ENCODE data around the gene CDH13. TPM values are rescaled to one million over a fixed set of nuclear protein-coding genes. Genes with fewer than 3 reads are reported as not detected.
A peak's percentile ranks its signal among the peaks of the same experiment; 100 is the strongest.

CDH13 gene
- polyA plus RNA-seq, 1 experiment: 113 TPM

DNA sequence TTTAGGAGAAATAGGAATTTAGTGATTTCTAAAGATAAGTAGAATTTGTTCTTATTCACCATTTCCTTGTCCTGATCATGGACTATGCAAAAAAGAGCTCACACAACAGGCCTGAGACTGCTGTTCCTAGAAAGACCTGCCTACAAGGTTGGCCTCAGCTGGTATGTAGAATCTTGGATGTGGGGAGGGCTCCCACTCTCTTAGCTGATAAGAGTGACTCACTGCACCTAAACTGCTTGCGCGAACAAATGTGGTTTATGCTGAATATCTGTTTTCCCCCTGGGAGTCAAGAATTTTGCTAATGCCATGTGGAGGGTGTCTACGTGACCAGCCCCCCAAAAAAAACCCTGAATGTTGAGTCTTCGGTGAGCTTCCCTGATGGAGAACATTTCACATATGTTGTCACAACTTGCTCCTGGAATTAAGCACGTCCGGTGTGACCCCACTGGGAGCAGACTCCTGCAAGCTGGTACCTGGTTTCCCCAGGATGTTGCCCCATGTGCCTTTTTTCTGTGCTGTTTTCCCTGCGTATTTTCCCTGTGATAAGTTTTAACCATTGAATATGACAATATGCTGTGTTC is 1112.2 kb downstream of the CDH13 start:
- DNase-seq (ENCODE audit: low read depth): no peak
- no peaks in the 10 kb centered on the region for H3K27me3 ChIP-seq (ENCODE audit: control insufficient read depth, insufficient read depth, low read length)
- CTCF ChIA-PET: no interaction called here
- POLR2A ChIA-PET: no interaction called here
- TF ChIP-seq, protein P1, sequence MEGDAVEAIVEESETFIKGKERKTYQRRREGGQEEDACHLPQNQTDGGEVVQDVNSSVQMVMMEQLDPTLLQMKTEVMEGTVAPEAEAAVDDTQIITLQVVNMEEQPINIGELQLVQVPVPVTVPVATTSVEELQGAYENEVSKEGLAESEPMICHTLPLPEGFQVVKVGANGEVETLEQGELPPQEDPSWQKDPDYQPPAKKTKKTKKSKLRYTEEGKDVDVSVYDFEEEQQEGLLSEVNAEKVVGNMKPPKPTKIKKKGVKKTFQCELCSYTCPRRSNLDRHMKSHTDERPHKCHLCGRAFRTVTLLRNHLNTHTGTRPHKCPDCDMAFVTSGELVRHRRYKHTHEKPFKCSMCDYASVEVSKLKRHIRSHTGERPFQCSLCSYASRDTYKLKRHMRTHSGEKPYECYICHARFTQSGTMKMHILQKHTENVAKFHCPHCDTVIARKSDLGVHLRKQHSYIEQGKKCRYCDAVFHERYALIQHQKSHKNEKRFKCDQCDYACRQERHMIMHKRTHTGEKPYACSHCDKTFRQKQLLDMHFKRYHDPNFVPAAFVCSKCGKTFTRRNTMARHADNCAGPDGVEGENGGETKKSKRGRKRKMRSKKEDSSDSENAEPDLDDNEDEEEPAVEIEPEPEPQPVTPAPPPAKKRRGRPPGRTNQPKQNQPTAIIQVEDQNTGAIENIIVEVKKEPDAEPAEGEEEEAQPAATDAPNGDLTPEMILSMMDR (IDR thresholded peaks at IDR 0.05; ENCODE audit: insufficient read depth, low read depth, low read length): no peak
- H3K4me3 ChIP-seq (ENCODE audit: low read depth, low read length): no peak overlapping the region
- no peaks in the 10 kb centered on the region for H3K36me3 ChIP-seq (ENCODE audit: control insufficient read depth, insufficient read depth, low read length)

DNA sequence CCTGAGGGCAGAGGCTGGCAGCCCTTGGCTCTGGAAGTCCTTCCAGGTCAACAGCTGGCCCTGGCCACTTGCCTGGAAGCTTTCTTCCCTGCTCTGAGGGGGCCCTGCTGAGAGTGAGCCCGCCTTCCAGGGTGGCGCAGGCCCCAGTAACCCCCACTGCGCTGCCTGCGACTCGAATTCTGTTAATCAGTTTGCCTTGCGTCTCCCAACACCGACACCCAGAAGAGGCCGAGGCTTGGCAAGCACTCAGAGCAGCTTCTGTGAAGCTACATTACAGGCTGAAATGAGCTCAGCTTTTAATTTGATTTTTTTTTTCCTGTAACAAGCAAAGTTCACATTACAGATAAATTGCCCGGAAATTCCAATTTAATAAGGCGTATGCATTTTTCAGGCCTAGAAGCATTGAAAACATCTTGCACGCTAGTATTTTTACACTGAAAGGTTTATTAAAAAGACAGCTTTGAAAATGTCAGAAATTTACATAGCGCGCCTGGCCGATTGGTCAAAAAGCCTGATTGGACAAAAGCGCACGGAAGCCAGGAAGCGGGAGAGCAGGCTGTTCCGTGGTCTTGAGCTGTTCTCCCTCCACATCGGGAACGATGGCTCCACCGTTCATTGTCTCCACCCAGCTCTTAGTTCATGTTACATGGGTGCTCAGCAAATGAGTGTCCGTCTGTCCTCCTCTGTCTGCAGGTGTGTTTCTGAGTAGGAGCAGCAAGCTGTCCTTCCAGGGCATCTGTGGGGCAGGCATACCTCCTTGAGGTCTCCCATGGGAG is 1115.5 kb downstream of the CDH13 start:
- DNase-seq (ENCODE audit: low read depth): no peak
- no peaks in the 10 kb centered on the region for H3K27me3 ChIP-seq (ENCODE audit: control insufficient read depth, insufficient read depth, low read length)
- TF ChIP-seq, protein P1 (IDR thresholded peaks at IDR 0.05; ENCODE audit: insufficient read depth, low read depth, low read length): no peak
- no peak overlapping the region for H3K4me3 ChIP-seq (ENCODE audit: low read depth, low read length)
- CTCF ChIA-PET: interaction anchor here (0.6 kb wide), 1 partner anchor 18 kb away, joined by 3 read pairs; no protein-coding TSS in a partner anchor
- POLR2A ChIA-PET: no interaction called here
- H3K36me3 ChIP-seq (ENCODE audit: control insufficient read depth, insufficient read depth, low read length): no peaks in the 10 kb centered on the region

DNA sequence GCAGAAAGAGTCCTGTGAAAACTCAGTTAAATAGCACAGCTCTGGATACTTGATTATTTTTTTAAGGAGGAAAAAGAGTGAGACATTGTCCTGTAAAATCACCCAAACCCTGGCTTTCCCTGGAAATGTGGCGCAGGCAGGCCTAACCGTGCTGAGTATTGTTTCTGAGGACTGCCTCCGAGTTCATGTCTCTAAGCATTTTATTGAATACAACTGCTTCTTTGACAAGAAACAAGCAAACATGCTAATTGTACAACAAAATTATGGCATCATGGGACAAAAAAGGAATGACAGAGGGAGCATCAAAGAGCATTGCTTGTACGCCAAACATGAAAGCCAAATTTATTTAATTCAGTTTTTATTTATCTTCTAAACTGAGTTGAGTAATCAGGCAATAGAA is 1116.5 kb downstream of the CDH13 start:
- DNase-seq (ENCODE audit: low read depth): no peak
- no peaks in the 10 kb centered on the region for H3K27me3 ChIP-seq (ENCODE audit: control insufficient read depth, insufficient read depth, low read length)
- TF ChIP-seq, protein P1 (IDR thresholded peaks at IDR 0.05; ENCODE audit: insufficient read depth, low read depth, low read length): no peak
- H3K4me3 ChIP-seq (ENCODE audit: low read depth, low read length): no peak overlapping the region
- ChIA-PET CTCF (no interaction called here), POLR2A (no interaction called here)
- no peaks in the 10 kb centered on the region for H3K36me3 ChIP-seq (ENCODE audit: control insufficient read depth, insufficient read depth, low read length)

DNA sequence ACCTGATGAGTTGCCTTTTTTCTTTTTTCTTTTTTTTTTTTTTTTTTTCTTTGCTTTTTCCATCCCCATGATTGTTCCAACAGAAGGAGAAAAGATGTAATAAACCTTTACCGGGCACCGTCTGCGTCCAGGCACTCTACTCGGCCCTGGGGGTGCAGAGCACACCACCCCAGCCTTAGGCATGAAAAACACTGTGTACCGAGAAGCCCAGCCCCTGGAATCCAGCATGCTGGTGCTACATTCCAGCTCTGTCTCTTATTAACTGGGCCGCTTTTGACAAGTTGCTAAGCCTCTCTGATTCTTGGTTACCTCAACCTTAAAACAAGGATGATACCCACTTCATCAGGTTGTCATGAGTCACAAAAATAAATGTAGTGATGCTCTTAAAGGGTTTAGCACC is 1117.0 kb downstream of the CDH13 start:
- POLR2A ChIA-PET: no interaction called here
- Histone ChIP-seq H3K36me3 (ENCODE audit: control insufficient read depth, insufficient read depth, low read length) (no peaks in the 10 kb centered on the region), H3K4me3 (ENCODE audit: low read depth, low read length) (no peak overlapping the region), H3K27me3 (ENCODE audit: control insufficient read depth, insufficient read depth, low read length) (no peaks in the 10 kb centered on the region)
- CTCF ChIA-PET: no interaction called here
- no peak for DNase-seq (ENCODE audit: low read depth)
- TF ChIP-seq, protein P1 (IDR thresholded peaks at IDR 0.05; ENCODE audit: insufficient read depth, low read depth, low read length): no peak

DNA sequence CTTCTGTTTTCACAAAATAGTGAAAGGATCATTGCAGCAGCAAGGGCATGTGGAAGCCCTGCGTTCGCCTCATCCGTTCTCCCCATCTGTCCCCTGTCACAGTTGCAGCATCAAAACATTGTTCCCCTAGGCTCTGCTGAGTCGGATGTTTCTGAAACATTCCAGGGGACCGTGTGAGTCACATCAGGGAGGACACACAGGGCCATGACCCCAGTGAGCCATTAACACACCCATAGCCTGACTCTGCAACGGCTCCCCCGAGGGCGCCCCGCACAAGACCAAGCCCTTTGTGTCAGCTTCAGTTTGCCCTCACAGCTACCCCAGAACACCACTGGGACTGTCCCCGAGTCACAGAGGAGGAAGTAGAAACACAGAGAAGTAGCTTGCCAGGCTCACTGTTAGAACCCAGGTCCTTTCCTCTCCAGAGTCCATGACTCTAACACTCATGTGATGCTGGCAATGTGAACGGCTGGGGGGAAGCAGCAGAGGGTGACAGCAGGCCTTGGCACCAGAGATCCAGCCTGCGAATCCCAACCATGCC is 1117.7 kb downstream of the CDH13 start:
- H3K4me3 ChIP-seq (ENCODE audit: low read depth, low read length): no peak overlapping the region
- ChIA-PET CTCF (no interaction called here), POLR2A (no interaction called here)
- H3K27me3 ChIP-seq (ENCODE audit: control insufficient read depth, insufficient read depth, low read length): no peaks in the 10 kb centered on the region
- no peaks in the 10 kb centered on the region for H3K36me3 ChIP-seq (ENCODE audit: control insufficient read depth, insufficient read depth, low read length)
- peak; percentile 6 for DNase-seq (ENCODE audit: low read depth)
- TF ChIP-seq, protein P1 (IDR thresholded peaks at IDR 0.05; ENCODE audit: insufficient read depth, low read depth, low read length): no peak
